ENCODE data around the gene C9orf50. TPM values are rescaled to one million over a fixed set of nuclear protein-coding genes. Genes with fewer than 3 reads are reported as not detected.

The C9orf50 gene
- total RNA-seq, 4 donors from 2014 or later = 0.34 TPM; not detected in 3

- Histone ChIP-seq H3K9me3 (no peaks in the 10 kb centered on the region), H3K4me3 (no peak overlapping the region), H3K27ac (replicated peaks in 1 of 4) (no peak overlapping the region), H3K27me3 (peaks cover 0 to 6% (median 1%) of the 10 kb centered on the region in 4 donors), H3K36me3 (no peaks in the 10 kb centered on the region), H3K4me1 (peaks cover 12 to 32% (median 23%) of the 10 kb centered on the region in 4 donors)
- no peak for TF ChIP-seq POLR2AphosphoS5 (IDR thresholded peaks at IDR 0.05)
- no peak for TF ChIP-seq EP300 (IDR thresholded peaks at IDR 0.05)
- no peak for TF ChIP-seq POLR2A (IDR thresholded peaks at IDR 0.05; ENCODE audit: low read depth)
- no peak for TF ChIP-seq CTCF (IDR thresholded peaks at IDR 0.05)
- DNase-seq (ENCODE audit: extremely low spot score) = no peak
- intact Hi-C loops (cut with DNase I) = no loop called here
- WGBS = 80% methylated on average over 15 of the region's 31 CpGs
These were observed 5.3 kb downstream of the C9orf50 start for GRCh38 chr9:129615407-129616285.

GRCh38 chr9:129614932-129615331, 6.0 kb downstream of the C9orf50 start:
- H3K9me3 ChIP-seq = no peaks in the 10 kb centered on the region
- no peak for DNase-seq (ENCODE audit: extremely low spot score)
- no peak overlapping the region for H3K4me3 ChIP-seq
- peaks cover 9 to 32% (median 22%) of the 10 kb centered on the region in 4 donors for H3K4me1 ChIP-seq
- H3K27me3 ChIP-seq = peaks cover 0 to 5% (median 0%) of the 10 kb centered on the region in 4 donors
- no peak for TF ChIP-seq POLR2AphosphoS5 (IDR thresholded peaks at IDR 0.05)
- no peak for TF ChIP-seq POLR2A (IDR thresholded peaks at IDR 0.05; ENCODE audit: low read depth)
- TF ChIP-seq CTCF (IDR thresholded peaks at IDR 0.05) = no peak
- TF ChIP-seq EP300 (IDR thresholded peaks at IDR 0.05) = no peak
- 88% methylated on average over 10 of the region's 10 CpGs for WGBS
- intact Hi-C loops (cut with DNase I) = loop anchor here (5.0 kb wide), 1 partner anchor 293 kb away; no protein-coding TSS in a partner anchor
- no peak overlapping the region for H3K27ac ChIP-seq (replicated peaks in 1 of 4)
- H3K36me3 ChIP-seq = no peaks in the 10 kb centered on the region

GRCh38 chr9:129613520-129614175, 7.3 kb downstream of the C9orf50 start:
- DNase-seq (ENCODE audit: extremely low spot score) = no peak
- no peaks in the 10 kb centered on the region for H3K9me3 ChIP-seq
- TF ChIP-seq POLR2A (IDR thresholded peaks at IDR 0.05; ENCODE audit: low read depth) (no peak), EP300 (IDR thresholded peaks at IDR 0.05) (no peak), POLR2AphosphoS5 (IDR thresholded peaks at IDR 0.05) (peak in 1 of 2 donors; percentile 72)
- H3K36me3 ChIP-seq = no peaks in the 10 kb centered on the region
- peak overlapping the region in 3 of 4 donors; percentile 47 to 70 (median 60) for H3K27ac ChIP-seq (replicated peaks in 1 of 4)
- H3K4me1 ChIP-seq = peaks cover 21 to 39% (median 30%) of the 10 kb centered on the region in 4 donors
- intact Hi-C loops (cut with DNase I) = loop anchor here (5.0 kb wide), 1 partner anchor 291 kb away; no protein-coding TSS in a partner anchor
- no peak overlapping the region for H3K4me3 ChIP-seq
- 66% methylated on average over 15 of the region's 19 CpGs for WGBS
- no peaks in the 10 kb centered on the region for H3K27me3 ChIP-seq

GRCh38 chr9:129612815-129613519, 7.9 kb downstream of the C9orf50 start:
- 80% methylated on average over 7 of the region's 15 CpGs for WGBS
- no peaks in the 10 kb centered on the region for H3K27me3 ChIP-seq
- peak overlapping the region; percentile 47 to 70 (median 61) for H3K27ac ChIP-seq (replicated peaks in 1 of 4)
- no peaks in the 10 kb centered on the region for H3K9me3 ChIP-seq
- intact Hi-C loops (cut with DNase I) = loop anchor here (5.0 kb wide), 1 partner anchor 291 kb away; no protein-coding TSS in a partner anchor
- no peaks in the 10 kb centered on the region for H3K36me3 ChIP-seq
- TF ChIP-seq EP300 (IDR thresholded peaks at IDR 0.05) = no peak
- TF ChIP-seq POLR2A (IDR thresholded peaks at IDR 0.05; ENCODE audit: low read depth) = no peak
- no peak for TF ChIP-seq POLR2AphosphoS5 (IDR thresholded peaks at IDR 0.05)
- no peak for TF ChIP-seq CTCF (IDR thresholded peaks at IDR 0.05)
- DNase-seq (ENCODE audit: extremely low spot score) = no peak
- peak overlapping the region in 1 of 4 donors; percentile 22 for H3K4me3 ChIP-seq
- peaks cover 28 to 46% (median 37%) of the 10 kb centered on the region in 4 donors for H3K4me1 ChIP-seq
